Measurements from ENCODE around the gene OR4M1. TPM values are rescaled to one million over a fixed set of nuclear protein-coding genes. Genes with fewer than 3 reads are reported as not detected.
"Not testable (repeated sequence)": the region's sequence is repeated elsewhere in the genome, so short reads cannot be mapped to it uniquely, and the experiment has no call there.

OR4M1 gene
- total and polyA plus RNA-seq, 10 of the 15 experiments (the other 5 are each of a cell fraction or from before 2014, with no cell fraction given): not detected

- TF ChIP-seq SPI1 (IDR thresholded peaks at IDR 0.05; ENCODE audit: borderline replicate concordance, insufficient read depth, low read depth, low read length): no peak
- TF ChIP-seq NR2C2 (IDR thresholded peaks at IDR 0.05; ENCODE audit: borderline replicate concordance, control insufficient read depth, insufficient read length, low read depth): no peak
- no peak for TF ChIP-seq ELK1 (IDR thresholded peaks at IDR 0.05; ENCODE audit: low read depth, low read length)
- TF ChIP-seq FOXM1 (IDR thresholded peaks at IDR 0.05; ENCODE audit: low read depth, low read length): no peak
- no peak for TF ChIP-seq MAX (IDR thresholded peaks at IDR 0.05; ENCODE audit: low read depth, low read length)
- TF ChIP-seq CREB1 (IDR thresholded peaks at IDR 0.05; ENCODE audit: low read depth): no peak
- TF ChIP-seq HCFC1 (IDR thresholded peaks at IDR 0.05; ENCODE audit: low read length): no peak
- no peak for TF ChIP-seq BMI1 (IDR thresholded peaks at IDR 0.05; ENCODE audit: borderline replicate concordance)
Observed at GRCh38 chr14:19754172-19754571, 19.1 kb upstream of the OR4M1 start (continued).

GRCh38 chr14:19771491-19771890 lies 1.8 kb upstream of the OR4M1 start:
- H3K9ac ChIP-seq (ENCODE audit: control insufficient read depth, insufficient read depth, low read length); H2AFZ ChIP-seq (ENCODE audit: control insufficient read depth, low read depth, low read length); H4K20me1 ChIP-seq (ENCODE audit: control insufficient read depth, insufficient read depth); SMC1A ChIA-PET (ENCODE audit: uncharacterized antibody, unreplicated experiment); FAIRE-seq; intact Hi-C loops (cut with micrococcal nuclease; ENCODE audit: unreplicated experiment); H3K36me3 ChIP-seq (ENCODE audit: control insufficient read depth in 2 of 2, insufficient read depth in 2 of 2, low read length in 1 of 2); H3K27ac ChIP-seq (ENCODE audit: control insufficient read depth, insufficient read depth); H3K4me2 ChIP-seq (ENCODE audit: control insufficient read depth, insufficient read depth); H3K79me2 ChIP-seq (ENCODE audit: control insufficient read depth, insufficient read depth, low read length); H3K4me3 ChIP-seq; in situ Hi-C loops (cut with MboI); RAD21 ChIA-PET (ENCODE audit: unreplicated experiment); POLR2A ChIA-PET; H3K9me3 ChIP-seq (replicated peaks; ENCODE audit: control insufficient read depth, insufficient read depth, low read length); DNase-seq (ENCODE audit: low read depth, low spot score); ATAC-seq; BruUV-seq (replicated peaks); H3K4me1 ChIP-seq (ENCODE audit: control insufficient read depth, insufficient read depth, low read length); H3K27me3 ChIP-seq (replicated peaks in 1 of 2; ENCODE audit: control insufficient read depth in 2 of 2, insufficient read depth in 2 of 2, low read length in 1 of 2): not testable (repeated sequence)
- WGBS (ENCODE audit: insufficient coverage, insufficient replicate concordance, low lambda C conversion rate, missing lambda C conversion rate): 8% methylated on average over 3 of the region's 3 CpGs
- CTCF ChIA-PET: interaction anchor here (0.6 kb wide), 2 partner anchors 189 to 428 kb away, joined by 3 to 5 read pairs; no protein-coding TSS in a partner anchor
